Transverse colon (tissue), 4 donors: ENCODE measurements around the gene RAB3IL1. TPM values are rescaled to one million over a fixed set of nuclear protein-coding genes. Genes with fewer than 3 reads are reported as not detected.
A peak's percentile ranks its signal among the peaks of the same experiment; 100 is the strongest.

Source experiments
- DNase-seq: peaks from one replicate; pipeline ENCODE4 v3.0.0-alpha.2; 2019
- H3K27ac ChIP-seq, 4 donors: fragments of 200-600 bp; sonication (generic); 2 replicates each; pipeline ENCODE4 v1.5.1; 2016 to 2018; ENCODE audit warnings: inconsistent platforms in 4 of 4
- H3K27me3 ChIP-seq: fragments of 200-600 bp; sonication (generic); 2 replicates; pipeline ENCODE4 v1.5.1; 2017; ENCODE audit warnings: inconsistent platforms
- H3K36me3 ChIP-seq, 4 donors: fragments of 200-600 bp; sonication (generic); 2 replicates each; pipeline ENCODE4 v1.5.1; 2017 to 2019; ENCODE audit warnings: inconsistent platforms in 4 of 4
- H3K4me1 ChIP-seq, 4 donors: fragments of 200-600 bp; sonication (generic); 2 replicates each; pipeline ENCODE4 v1.5.1; 2017 to 2020; ENCODE audit warnings: inconsistent platforms in 4 of 4
- H3K4me3 ChIP-seq, 4 donors: fragments of 200-600 bp; sonication (generic); 1 replicate in 1 of 4; 2 replicates in 3 of 4; pipeline versions ENCODE4 v1.5.1 to v1.6.1; 2017 to 2019; ENCODE audit warnings: inconsistent platforms in 4 of 4
- H3K9me3 ChIP-seq, 2 donors: fragments of 200-600 bp; sonication (generic); 2 replicates each; pipeline ENCODE4 v1.5.1; 2017 to 2019; ENCODE audit warnings: inconsistent platforms in 2 of 2
- CTCF ChIP-seq, 5 experiments: fragments of 200-600 bp in 3 of 5; fragments of 450-650 bp in 2 of 5; sonication (generic) in 3 of 5; IDR thresholded peaks; 1 replicate in 2 of 5; 2 replicates in 3 of 5; pipeline ENCODE4 v1.5.1; 2016 to 2017; ENCODE audit warnings: antibody characterized with exemption in 5 of 5, inconsistent platforms in 3 of 5, mild to moderate bottlenecking in 2 of 5, moderate library complexity in 1 of 5
- EP300 ChIP-seq: sonication (generic); formaldehyde crosslinking; IDR thresholded peaks from one replicate; pipeline ENCODE4 v1.6.1; 2017; ENCODE audit warnings: antibody characterized with exemption, low read depth
- POLR2A ChIP-seq: fragments of 450-650 bp; IDR thresholded peaks from one replicate; pipeline ENCODE4 v1.6.1; 2016; ENCODE audit warnings: antibody characterized with exemption, mild to moderate bottlenecking, moderate library complexity
- POLR2AphosphoS5 ChIP-seq, 3 donors: sonication (generic); formaldehyde crosslinking; IDR thresholded peaks; one replicate each; pipeline ENCODE4 v1.6.1; 2016; ENCODE audit warnings: antibody characterized with exemption in 3 of 3
- WGBS, 2 donors: methylation state at CpG; one replicate each; pipeline ENCODE4 v1.1.5; 2018; ENCODE audit warnings: low coverage in 1 of 2; 5-methylcytosine and 5-hydroxymethylcytosine counted together
- in situ Hi-C, 4 donors: fragments of 200-750 bp; cut with MboI; loops; one replicate each; pipeline versions ENCODE4 v1.15.0 to v1.15.1; 2017; ENCODE audit warnings: low sequenced_read_pairs in 3 of 4, low pct_ligation_motif_present in 1 of 4, low pct_unique_long_range_greater_than_20kb in 1 of 4
- intact Hi-C: fragments of 100-400 bp; cut with DNase I; formaldehyde crosslinking; loops from one replicate; pipeline ENCODE4 v1.15.1; 2023; ENCODE audit warnings: low total_unique reads
- total RNA-seq, 4 donors: library from RNA; depleted of rRNA; stranded (reverse); fragments of >200 nt; gene quantifications; one replicate each; pipeline ENCODE4 v1.1.0, GENCODE V29; 2016

The RAB3IL1 gene
- total RNA-seq, 4 donors from 2014 or later = 1.2 to 7.6 (median 5.9) TPM

GRCh38 chr11:61914471-61915171 is 2.7 kb downstream of the RAB3IL1 start:
- no peaks in the 10 kb centered on the region for H3K9me3 ChIP-seq
- peaks cover 0 to 44% (median 11%) of the 10 kb centered on the region in 4 donors for H3K4me1 ChIP-seq
- H3K27ac ChIP-seq = peak overlapping the region in 1 of 4 donors; percentile 23
- H3K27me3 ChIP-seq = peaks cover 33% of the 10 kb centered on the region
- H3K36me3 ChIP-seq = no peaks in the 10 kb centered on the region
- no peak for TF ChIP-seq POLR2AphosphoS5 (IDR thresholded peaks at IDR 0.05)
- TF ChIP-seq EP300 = no peak
- no peak for TF ChIP-seq CTCF (IDR thresholded peaks at IDR 0.05)
- TF ChIP-seq POLR2A = no peak
- in situ Hi-C loops (no loop called here), intact Hi-C loops (no loop called here)
- 79% methylated on average over 7 of the region's 7 CpGs; no CpG with 5 or more reads in 1 of the 2 donors for WGBS, 2 donors
- no peak for DNase-seq
- no peak overlapping the region for H3K4me3 ChIP-seq

GRCh38 chr11:61913699-61914395 is 3.5 kb downstream of the RAB3IL1 start:
- Histone ChIP-seq H3K4me1 (peaks cover 0 to 41% (median 11%) of the 10 kb centered on the region in 4 donors), H3K27me3 (peaks cover 25% of the 10 kb centered on the region), H3K4me3 (no peak overlapping the region), H3K36me3 (no peaks in the 10 kb centered on the region), H3K27ac (no peak overlapping the region), H3K9me3 (no peaks in the 10 kb centered on the region)
- TF ChIP-seq POLR2AphosphoS5 (IDR thresholded peaks at IDR 0.05) (no peak), POLR2A (no peak), CTCF (IDR thresholded peaks at IDR 0.05) (no peak), EP300 (no peak)
- intact Hi-C loops = no loop called here
- in situ Hi-C loops = no loop called here
- no peak for DNase-seq
- 77% methylated on average over 8 of the region's 8 CpGs; no CpG with 5 or more reads in 1 of the 2 donors for WGBS, 2 donors

GRCh38 chr11:61912991-61913698 is 4.2 kb downstream of the RAB3IL1 start:
- no peaks in the 10 kb centered on the region for H3K36me3 ChIP-seq
- H3K4me1 ChIP-seq = peaks cover 0 to 36% (median 11%) of the 10 kb centered on the region in 4 donors
- no peaks in the 10 kb centered on the region for H3K9me3 ChIP-seq
- intact Hi-C loops (no loop called here), in situ Hi-C loops (no loop called here)
- no peak for DNase-seq
- H3K27ac ChIP-seq = no peak overlapping the region
- peaks cover 18% of the 10 kb centered on the region for H3K27me3 ChIP-seq
- TF ChIP-seq POLR2AphosphoS5 (IDR thresholded peaks at IDR 0.05) (no peak), EP300 (no peak), CTCF (IDR thresholded peaks at IDR 0.05) (no peak), POLR2A (no peak)
- WGBS, 2 donors = 61 to 77% methylated on average over 5 to 18 of the region's 18 CpGs
- H3K4me3 ChIP-seq = no peak overlapping the region

- H3K9me3 ChIP-seq = no peaks in the 10 kb centered on the region
- intact Hi-C loops = no loop called here
- in situ Hi-C loops = no loop called here
- DNase-seq = no peak
- peak overlapping the region in 2 of 4 donors; percentile 11 to 15 for H3K27ac ChIP-seq
- no peaks in the 10 kb centered on the region for H3K36me3 ChIP-seq
- peaks cover 0 to 29% (median 5%) of the 10 kb centered on the region in 4 donors for H3K4me1 ChIP-seq
- no peak overlapping the region for H3K4me3 ChIP-seq
- no peak for TF ChIP-seq POLR2AphosphoS5 (IDR thresholded peaks at IDR 0.05)
- TF ChIP-seq CTCF (IDR thresholded peaks at IDR 0.05) = no peak
- TF ChIP-seq EP300 = no peak
- no peak for TF ChIP-seq POLR2A
- H3K27me3 ChIP-seq = peaks cover 12% of the 10 kb centered on the region
- 68 to 82% methylated on average over 2 to 6 of the region's 6 CpGs for WGBS, 2 donors
Observed at GRCh38 chr11:61912530-61912898, 4.9 kb downstream of the RAB3IL1 start.
